SK-N-SH treated with all-trans-retinoic acid at 6 μM for 48 hours (cell line): ENCODE results near the gene CELSR2.

Experiments used
- ATAC-seq: fragments of 200-7000 bp; cut with Tn5 transposase; 3 replicates; pipeline ENCODE4 v1.9.1; 2020; ENCODE audit warnings: mild to moderate bottlenecking, moderate library complexity
- ARNTL ChIP-seq: fragments of 450-650 bp; formaldehyde crosslinking; IDR thresholded peaks from 2 replicates; pipeline ENCODE4 v1.5.0; 2020; ENCODE audit warnings: low read depth, mild to moderate bottlenecking, moderate library complexity, borderline replicate concordance
- BACH2 ChIP-seq: fragments of 250-450 bp; sonication (Bioruptor Pico); IDR thresholded peaks from 2 replicates; pipeline ENCODE4 v1.9.0; 2021; ENCODE audit warnings: mild to moderate bottlenecking, borderline replicate concordance
- CSDC2 ChIP-seq: fragments of 250-450 bp; sonication (Bioruptor Pico); IDR thresholded peaks from 2 replicates; pipeline ENCODE4 v1.5.0; 2020; ENCODE audit warnings: mild to moderate bottlenecking, moderate library complexity
- CSRNP3 ChIP-seq: fragments of 250-450 bp; sonication (Bioruptor Pico); IDR thresholded peaks from 2 replicates; pipeline ENCODE4 v1.5.1; 2021; ENCODE audit warnings: mild to moderate bottlenecking, moderate library complexity
- ESRRG ChIP-seq: fragments of 250-450 bp; sonication (Bioruptor Pico); IDR thresholded peaks from 2 replicates; pipeline ENCODE4 v1.6.1; 2021; ENCODE audit warnings: mild to moderate bottlenecking
- ISL1 ChIP-seq: fragments of 250-450 bp; sonication (Bioruptor Pico); IDR thresholded peaks from 2 replicates; pipeline ENCODE4 v2.1.2; 2022; ENCODE audit warnings: mild to moderate bottlenecking, moderate library complexity
- OSR1 ChIP-seq: fragments of 250-450 bp; sonication (Bioruptor Pico); IDR thresholded peaks from 2 replicates; pipeline ENCODE4 v1.8.0; 2022; ENCODE audit warnings: moderate library complexity, mild to moderate bottlenecking, inconsistent platforms
- PPARA ChIP-seq: fragments of 250-450 bp; sonication (Bioruptor Pico); IDR thresholded peaks from 2 replicates; pipeline ENCODE4 v1.5.0; 2020; ENCODE audit warnings: mild to moderate bottlenecking, borderline replicate concordance
- RARB ChIP-seq: fragments of 250-450 bp; sonication (Bioruptor Pico); IDR thresholded peaks from 2 replicates; pipeline ENCODE4 v1.8.0; 2021; ENCODE audit warnings: mild to moderate bottlenecking, moderate library complexity
- SNAI2 ChIP-seq: fragments of 250-450 bp; sonication (Bioruptor Pico); IDR thresholded peaks from 2 replicates; pipeline ENCODE4 v1.5.0; 2020; ENCODE audit warnings: mild to moderate bottlenecking, moderate library complexity
- TCF4 ChIP-seq: fragments of 250-450 bp; sonication (Bioruptor Pico); IDR thresholded peaks from 2 replicates; pipeline ENCODE4 v1.8.0; 2021; ENCODE audit warnings: mild to moderate bottlenecking, moderate library complexity, borderline replicate concordance
- TOX ChIP-seq: fragments of 250-450 bp; sonication (Bioruptor Pico); IDR thresholded peaks from 2 replicates; pipeline ENCODE4 v1.8.0; 2021; ENCODE audit warnings: mild to moderate bottlenecking, moderate library complexity, borderline replicate concordance
- TSHZ2 ChIP-seq: fragments of 250-450 bp; sonication (Bioruptor Pico); IDR thresholded peaks from 2 replicates; pipeline ENCODE4 v1.5.0; 2020; ENCODE audit warnings: mild to moderate bottlenecking, moderate library complexity
- ZC3H10 ChIP-seq: fragments of 250-450 bp; sonication (Bioruptor Pico); IDR thresholded peaks from 2 replicates; pipeline ENCODE4 v1.5.1; 2021; ENCODE audit warnings: mild to moderate bottlenecking, moderate library complexity
- ZFP30 ChIP-seq: fragments of 450-650 bp; formaldehyde crosslinking; IDR thresholded peaks from 2 replicates; pipeline ENCODE4 v1.5.0; 2022; ENCODE audit warnings: mild to moderate bottlenecking, moderate library complexity
- ZNF70 ChIP-seq: fragments of 450-650 bp; formaldehyde crosslinking; IDR thresholded peaks from 2 replicates; pipeline ENCODE4 v1.5.0; 2020; ENCODE audit warnings: mild to moderate bottlenecking, moderate library complexity
- ZNF8 ChIP-seq: fragments of 450-650 bp; formaldehyde crosslinking; IDR thresholded peaks from 2 replicates; pipeline ENCODE4 v1.5.0; 2020; ENCODE audit warnings: mild to moderate bottlenecking, moderate library complexity
- TF ChIP-seq, protein P1 (sequence below): fragments of 250-450 bp; sonication (Bioruptor Pico); IDR thresholded peaks from 2 replicates; pipeline ENCODE4 v1.8.0; 2021; ENCODE audit warnings: low read depth, mild to moderate bottlenecking, moderate library complexity, borderline replicate concordance
- TF ChIP-seq, protein P2 (sequence below): fragments of 250-450 bp; sonication (Bioruptor Pico); IDR thresholded peaks from 2 replicates; pipeline ENCODE4 v1.5.1; 2020; ENCODE audit warnings: low read depth, mild to moderate bottlenecking, moderate library complexity
- TF ChIP-seq, protein P3 (sequence below): fragments of 250-450 bp; sonication (Bioruptor Pico); IDR thresholded peaks from 2 replicates; pipeline ENCODE4 v1.8.0; 2020; ENCODE audit warnings: mild to moderate bottlenecking, moderate library complexity, borderline replicate concordance

CELSR2 gene

DNA sequence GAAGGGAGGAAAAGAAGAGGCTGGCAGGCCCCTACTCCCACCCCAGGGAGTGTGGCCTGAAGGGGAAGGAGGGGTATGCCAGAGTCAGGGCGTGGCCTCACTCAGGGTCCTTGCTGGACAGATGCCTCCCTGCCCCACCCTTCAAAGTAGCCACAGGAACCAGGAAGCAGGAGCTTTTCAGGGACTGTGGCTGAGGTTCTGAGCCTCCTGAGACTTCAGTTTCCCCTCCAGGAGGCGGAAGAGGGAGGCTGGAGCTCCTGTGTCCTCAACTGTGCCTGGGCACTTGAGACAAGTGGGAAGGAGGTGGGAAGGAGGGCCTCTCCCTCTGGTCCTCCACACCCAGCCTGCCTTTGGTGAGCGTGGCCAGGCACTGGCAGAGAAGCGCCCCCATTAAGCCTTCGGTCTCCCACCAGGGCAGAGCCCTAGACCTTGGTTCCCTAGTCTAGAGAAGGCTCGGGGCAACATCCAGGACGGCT lies 5.3 kb downstream of the CELSR2 start:
- no peak for ATAC-seq

GRCh38 chr1:109255097-109255651 lies 5.8 kb downstream of the CELSR2 start:
- TF ChIP-seq, protein P1, sequence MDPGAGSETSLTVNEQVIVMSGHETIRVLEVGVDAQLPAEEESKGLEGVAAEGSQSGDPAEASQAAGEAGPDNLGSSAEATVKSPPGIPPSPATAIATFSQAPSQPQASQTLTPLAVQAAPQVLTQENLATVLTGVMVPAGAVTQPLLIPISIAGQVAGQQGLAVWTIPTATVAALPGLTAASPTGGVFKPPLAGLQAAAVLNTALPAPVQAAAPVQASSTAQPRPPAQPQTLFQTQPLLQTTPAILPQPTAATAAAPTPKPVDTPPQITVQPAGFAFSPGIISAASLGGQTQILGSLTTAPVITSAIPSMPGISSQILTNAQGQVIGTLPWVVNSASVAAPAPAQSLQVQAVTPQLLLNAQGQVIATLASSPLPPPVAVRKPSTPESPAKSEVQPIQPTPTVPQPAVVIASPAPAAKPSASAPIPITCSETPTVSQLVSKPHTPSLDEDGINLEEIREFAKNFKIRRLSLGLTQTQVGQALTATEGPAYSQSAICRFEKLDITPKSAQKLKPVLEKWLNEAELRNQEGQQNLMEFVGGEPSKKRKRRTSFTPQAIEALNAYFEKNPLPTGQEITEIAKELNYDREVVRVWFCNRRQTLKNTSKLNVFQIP (CRISPR knock-in tag) = no peak
- TF ChIP-seq TOX (CRISPR knock-in tag) (no peak), TCF4 (CRISPR knock-in tag) (no peak), ZC3H10 (no peak), ARNTL (CRISPR knock-in tag) (no peak), BACH2 (CRISPR knock-in tag) (no peak)
- TF ChIP-seq, protein P2, sequence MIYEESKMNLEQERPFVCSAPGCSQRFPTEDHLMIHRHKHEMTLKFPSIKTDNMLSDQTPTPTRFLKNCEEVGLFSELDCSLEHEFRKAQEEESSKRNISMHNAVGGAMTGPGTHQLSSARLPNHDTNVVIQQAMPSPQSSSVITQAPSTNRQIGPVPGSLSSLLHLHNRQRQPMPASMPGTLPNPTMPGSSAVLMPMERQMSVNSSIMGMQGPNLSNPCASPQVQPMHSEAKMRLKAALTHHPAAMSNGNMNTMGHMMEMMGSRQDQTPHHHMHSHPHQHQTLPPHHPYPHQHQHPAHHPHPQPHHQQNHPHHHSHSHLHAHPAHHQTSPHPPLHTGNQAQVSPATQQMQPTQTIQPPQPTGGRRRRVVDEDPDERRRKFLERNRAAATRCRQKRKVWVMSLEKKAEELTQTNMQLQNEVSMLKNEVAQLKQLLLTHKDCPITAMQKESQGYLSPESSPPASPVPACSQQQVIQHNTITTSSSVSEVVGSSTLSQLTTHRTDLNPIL (CRISPR knock-in tag) = no peak
- no peak for ATAC-seq

More for the DNA sequence above, 5.3 kb downstream of the CELSR2 start:
- TF ChIP-seq PPARA (CRISPR knock-in tag) = no peak
- TF ChIP-seq TOX (CRISPR knock-in tag) = no peak
- no peak for TF ChIP-seq CSRNP3
- no peak for TF ChIP-seq ZNF8 (CRISPR knock-in tag)
- no peak for TF ChIP-seq ZNF70 (CRISPR knock-in tag)
- no peak for TF ChIP-seq ISL1
- TF ChIP-seq BACH2 (CRISPR knock-in tag) = no peak
- TF ChIP-seq TSHZ2 (CRISPR knock-in tag) = no peak
- TF ChIP-seq ESRRG (CRISPR knock-in tag) = no peak
- no peak for TF ChIP-seq ARNTL (CRISPR knock-in tag)
- TF ChIP-seq, protein P3, sequence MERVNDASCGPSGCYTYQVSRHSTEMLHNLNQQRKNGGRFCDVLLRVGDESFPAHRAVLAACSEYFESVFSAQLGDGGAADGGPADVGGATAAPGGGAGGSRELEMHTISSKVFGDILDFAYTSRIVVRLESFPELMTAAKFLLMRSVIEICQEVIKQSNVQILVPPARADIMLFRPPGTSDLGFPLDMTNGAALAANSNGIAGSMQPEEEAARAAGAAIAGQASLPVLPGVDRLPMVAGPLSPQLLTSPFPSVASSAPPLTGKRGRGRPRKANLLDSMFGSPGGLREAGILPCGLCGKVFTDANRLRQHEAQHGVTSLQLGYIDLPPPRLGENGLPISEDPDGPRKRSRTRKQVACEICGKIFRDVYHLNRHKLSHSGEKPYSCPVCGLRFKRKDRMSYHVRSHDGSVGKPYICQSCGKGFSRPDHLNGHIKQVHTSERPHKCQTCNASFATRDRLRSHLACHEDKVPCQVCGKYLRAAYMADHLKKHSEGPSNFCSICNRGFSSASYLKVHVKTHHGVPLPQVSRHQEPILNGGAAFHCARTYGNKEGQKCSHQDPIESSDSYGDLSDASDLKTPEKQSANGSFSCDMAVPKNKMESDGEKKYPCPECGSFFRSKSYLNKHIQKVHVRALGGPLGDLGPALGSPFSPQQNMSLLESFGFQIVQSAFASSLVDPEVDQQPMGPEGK = no peak
- TF ChIP-seq CSDC2 (CRISPR knock-in tag) = no peak
- no peak for TF ChIP-seq OSR1 (CRISPR knock-in tag)
- TF ChIP-seq SNAI2 (CRISPR knock-in tag) = no peak

GRCh38 chr1:109255678-109256077 lies 6.3 kb downstream of the CELSR2 start:
- no peak for ATAC-seq
- TF ChIP-seq CSRNP3 (no peak), PPARA (CRISPR knock-in tag) (no peak), ZC3H10 (no peak), ZFP30 (CRISPR knock-in tag) (no peak), RARB (CRISPR knock-in tag) (no peak), TSHZ2 (CRISPR knock-in tag) (no peak)
- TF ChIP-seq, protein P3 = no peak
